Measurements from ENCODE around the gene TSHR. TPM values are rescaled to one million over a fixed set of nuclear protein-coding genes. Genes with fewer than 3 reads are reported as not detected.

The TSHR gene
- total and polyA plus RNA-seq, 2 of the 13 experiments (the other 11 are each of a cell fraction or from before 2014, with no cell fraction given): not detected

GRCh38 chr14:81172353-81172752 is 216.9 kb downstream of the TSHR start:
- H4K20me1 ChIP-seq (ENCODE audit: insufficient read depth, low read length): no peaks in the 10 kb centered on the region
- in situ Hi-C loops (cut with HindIII; ENCODE audit: extremely low pct_ligation_motif_present, low pct_unique_long_range_greater_than_20kb) (no loop called here), intact Hi-C loops (cut with micrococcal nuclease; ENCODE audit: unreplicated experiment) (no loop called here)
- no peak overlapping the region for H3K27ac ChIP-seq (ENCODE audit: extremely low read length, insufficient read depth, low read length)
- H3K4me2 ChIP-seq (ENCODE audit: low read depth, low read length): no peak overlapping the region
- no peak overlapping the region for H3K9ac ChIP-seq (ENCODE audit: insufficient read depth, low read depth, low read length)
- no peak overlapping the region for H2AFZ ChIP-seq (ENCODE audit: low read length)
- no peaks in the 10 kb centered on the region for H3K27me3 ChIP-seq (ENCODE audit: control insufficient read depth in 1 of 2, insufficient read depth in 2 of 2, low read length in 2 of 2)
- H3K4me3 ChIP-seq (replicated peaks in 1 of 3; ENCODE audit: insufficient read depth in 1 of 3, low read depth in 2 of 3, low read length in 3 of 3): no peak overlapping the region
- no TSS peak for BruUV-seq (replicated peaks)
- CTCF ChIA-PET (ENCODE audit: low intra/inter-chr PET ratio, low total read pairs): no interaction called here
- no peak for TF ChIP-seq PLSCR1 (CRISPR knock-in tag; IDR thresholded peaks at IDR 0.05; ENCODE audit: borderline replicate concordance)
- no peak for TF ChIP-seq RAD21 (CRISPR knock-in tag; IDR thresholded peaks at IDR 0.05)
- TF ChIP-seq ZNF512B (CRISPR knock-in tag; IDR thresholded peaks at IDR 0.05; ENCODE audit: borderline replicate concordance): no peak
- no peak for TF ChIP-seq MLLT10 (CRISPR knock-in tag; IDR thresholded peaks at IDR 0.05)
- TF ChIP-seq SRSF1 (optimal IDR thresholded peaks at IDR 0.05; ENCODE audit: low read depth, low read length): no peak
- TF ChIP-seq KDM2A (CRISPR knock-in tag; IDR thresholded peaks at IDR 0.05; ENCODE audit: borderline replicate concordance, low read depth): no peak
- no peak for TF ChIP-seq ZBTB21 (CRISPR knock-in tag; IDR thresholded peaks at IDR 0.05)
- TF ChIP-seq ZNF660 (CRISPR knock-in tag; IDR thresholded peaks at IDR 0.05; ENCODE audit: borderline replicate concordance, low read depth): no peak
- no peak for TF ChIP-seq CREB3 (CRISPR knock-in tag; IDR thresholded peaks at IDR 0.05)
- no peak for TF ChIP-seq EEA1 (CRISPR knock-in tag; IDR thresholded peaks at IDR 0.05; ENCODE audit: borderline replicate concordance)
- no peak for TF ChIP-seq CBFB (CRISPR knock-in tag; IDR thresholded peaks at IDR 0.05)
- TF ChIP-seq CCAR2 (optimal IDR thresholded peaks at IDR 0.05; ENCODE audit: low read depth, low read length): no peak
- no peak for TF ChIP-seq NFKBIZ (CRISPR knock-in tag; IDR thresholded peaks at IDR 0.05)
- no peak for TF ChIP-seq SAP130 (CRISPR knock-in tag; IDR thresholded peaks at IDR 0.05; ENCODE audit: low read depth)
- no peak for TF ChIP-seq MBNL3 (CRISPR knock-in tag; conservative IDR thresholded peaks at IDR 0.05)
- TF ChIP-seq ZBTB37 (CRISPR knock-in tag; IDR thresholded peaks at IDR 0.05): no peak
- no peak for TF ChIP-seq JUND (CRISPR knock-in tag; IDR thresholded peaks at IDR 0.05)
- no peak for TF ChIP-seq NONO (IDR thresholded peaks at IDR 0.05)
- no peak for TF ChIP-seq NONO (CRISPR knock-in tag; conservative IDR thresholded peaks at IDR 0.05)
- TF ChIP-seq FOXC1 (CRISPR knock-in tag; IDR thresholded peaks at IDR 0.05; ENCODE audit: borderline replicate concordance): no peak
- TF ChIP-seq CHCHD3 (CRISPR knock-in tag; IDR thresholded peaks at IDR 0.05): no peak
- FAIRE-seq: no peak
- WGBS (ENCODE audit: low lambda C conversion rate): 75% methylated on average over 2 of the region's 2 CpGs
- no peak for DNase-seq (ENCODE audit: low spot score)
- H3K79me2 ChIP-seq (ENCODE audit: insufficient read depth, low read length): no peaks in the 10 kb centered on the region
- POLR2A ChIA-PET: interaction anchor here (1.9 kb wide), 1 partner anchor 47 kb away, joined by 5 read pairs; no protein-coding TSS in a partner anchor
- H3K4me1 ChIP-seq (ENCODE audit: insufficient read depth, low read length): peaks cover 16% of the 10 kb centered on the region
- ATAC-seq: no peak
- no peaks in the 10 kb centered on the region for H3K36me3 ChIP-seq (replicated peaks in 1 of 2; ENCODE audit: control insufficient read depth in 1 of 2, insufficient read depth in 2 of 2, low read length in 2 of 2)
- H3K9me3 ChIP-seq (ENCODE audit: low read length): no peaks in the 10 kb centered on the region

All from HepG2 (cell line).